CD4-positive, alpha-beta memory T cell (primary cell): ENCODE data around the gene OCRL. TPM values are rescaled to one million over a fixed set of nuclear protein-coding genes. Genes with fewer than 3 reads are reported as not detected.
A peak's percentile ranks its signal among the peaks of the same experiment; 100 is the strongest.

ENCODE experiments used
- CTCF ChIA-PET: fragments of 350-600 bp; sonication (Branson Sonifier 250); formaldehyde crosslinking; loops from one replicate; lab custom pipeline; 2021; ENCODE audit warnings: inconsistent platforms; ENCODE audit not compliant: partially characterized antibody; lab: Charles Lee
- POLR2A ChIA-PET: fragments of 350-600 bp; sonication (Branson Sonifier 250); formaldehyde crosslinking; loops from one replicate; lab custom pipeline; 2021; ENCODE audit not compliant: partially characterized antibody; lab: Charles Lee
- DNase-seq, 5 donors: peaks; one replicate each; pipeline versions ENCODE4 v3.0.0 to v3.0.0-alpha.2; 2020 to 2022; ENCODE audit warnings: mixed read lengths in 1 of 5
- H3K27ac ChIP-seq: one replicate; pipeline ENCODE4 v1.7.0; 2013; ENCODE audit warnings: low read depth, low read length
- H3K27me3 ChIP-seq: 2 replicates; pipeline ENCODE4 v1.7.0; 2013; ENCODE audit warnings: mild to moderate bottlenecking, low read length, moderate library complexity; ENCODE audit not compliant: insufficient read depth
- H3K36me3 ChIP-seq: 2 replicates; pipeline ENCODE4 v1.7.0; 2013; ENCODE audit warnings: mild to moderate bottlenecking, low read length, moderate library complexity; ENCODE audit not compliant: insufficient read depth
- H3K4me1 ChIP-seq: 2 replicates; pipeline ENCODE4 v1.7.0; 2013; ENCODE audit warnings: mild to moderate bottlenecking, low read length, moderate library complexity; ENCODE audit not compliant: insufficient read depth
- H3K4me3 ChIP-seq, 2 donors: one replicate each; pipeline ENCODE4 v1.7.0; 2013; ENCODE audit warnings: low read length in 2 of 2, mild to moderate bottlenecking in 1 of 2
- H3K9me3 ChIP-seq, 2 donors: one replicate each; pipeline ENCODE4 v1.7.0; 2013; ENCODE audit warnings: low read length in 2 of 2, control low read depth in 1 of 2; ENCODE audit not compliant: control insufficient read depth in 1 of 2
- H3K27ac Mint-ChIP-seq, 7 donors: one replicate each; pipeline ENCODE4 v1.8.0; 2020 to 2021; ENCODE audit warnings: mixed read lengths in 7 of 7, mild to moderate bottlenecking in 6 of 7, inconsistent platforms in 3 of 7, moderate library complexity in 3 of 7
- H3K27me3 Mint-ChIP-seq, 2 donors: one replicate each; pipeline ENCODE4 v1.8.0; 2020 to 2021; ENCODE audit warnings: mixed read lengths in 2 of 2
- H3K36me3 Mint-ChIP-seq, 2 donors: one replicate each; pipeline ENCODE4 v1.8.0; 2020 to 2021; ENCODE audit warnings: mixed read lengths in 2 of 2, inconsistent platforms in 1 of 2, mild to moderate bottlenecking in 1 of 2
- H3K4me1 Mint-ChIP-seq, 4 donors: one replicate each; pipeline ENCODE4 v1.8.0; 2020 to 2021; ENCODE audit warnings: mixed read lengths in 4 of 4, mild to moderate bottlenecking in 1 of 4
- H3K4me3 Mint-ChIP-seq, 8 donors: one replicate each; pipeline ENCODE4 v1.8.0; 2020 to 2021; ENCODE audit warnings: mixed read lengths in 8 of 8, mild to moderate bottlenecking in 7 of 8, moderate library complexity in 6 of 8, inconsistent platforms in 3 of 8
- H3K9me3 Mint-ChIP-seq, 8 donors: one replicate each; pipeline ENCODE4 v1.8.0; 2020 to 2021; ENCODE audit warnings: mixed read lengths in 8 of 8, mild to moderate bottlenecking in 5 of 8, inconsistent platforms in 3 of 8, moderate library complexity in 1 of 8
- intact Hi-C: fragments of 100-400 bp; cut with micrococcal nuclease; formaldehyde crosslinking; loops from one replicate; pipeline ENCODE4 v1.15.1; 2023
- polyA plus RNA-seq, 2 donors: library from polyadenylated mRNA; unstranded; fragments of 300-500 nt; fragmentation: Illumina TruSeq; gene quantifications; one replicate each; pipeline ENCODE4 v1.2.3, GENCODE V29; 2021
- total RNA-seq, 2 experiments: library from RNA; stranded (reverse); gene quantifications; one replicate each; pipeline ENCODE4 v1.2.3, GENCODE V29; 2021

Gene OCRL
- total and polyA plus RNA-seq, 4 experiments from 2014 or later: 0.99 to 2.4 (median 2.0) TPM; not detected in 1

DNA sequence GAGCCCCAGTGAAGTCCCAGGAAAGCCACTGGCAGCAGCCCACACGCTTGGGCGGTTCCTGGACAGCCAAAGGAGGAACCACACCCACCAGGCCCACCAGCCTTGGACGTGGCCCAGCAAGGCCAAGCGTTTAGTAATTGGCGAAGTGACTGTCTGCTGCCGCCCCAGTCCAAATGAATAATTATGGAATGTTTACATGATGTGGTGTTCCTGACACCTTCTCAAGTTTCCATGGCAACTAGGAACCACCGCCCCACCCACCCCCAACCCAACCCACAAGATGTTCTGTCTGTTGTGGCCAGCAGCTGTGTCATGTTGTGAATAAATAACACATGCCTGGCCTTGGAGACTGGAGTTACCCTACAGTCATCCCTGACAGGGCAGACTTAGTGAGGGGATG is 92.4 kb downstream of the OCRL start:
- H3K27ac ChIP-seq: no peak overlapping the region
- CTCF ChIA-PET: no interaction called here
- Mint-ChIP-seq H3K4me1 (peaks cover 0 to 4% (median 1%) of the 10 kb centered on the region in 4 donors), H3K27me3 (no peaks in the 10 kb centered on the region), H3K9me3 (no peaks in the 10 kb centered on the region), H3K4me3 (no peak overlapping the region), H3K27ac (no peak overlapping the region), H3K36me3 (no peaks in the 10 kb centered on the region)
- no peaks in the 10 kb centered on the region for H3K9me3 ChIP-seq
- no peaks in the 10 kb centered on the region for H3K27me3 ChIP-seq
- intact Hi-C loops: loop anchor here (10.0 kb wide), 1 partner anchor 392 kb away; no protein-coding TSS in a partner anchor
- H3K36me3 ChIP-seq: no peaks in the 10 kb centered on the region
- POLR2A ChIA-PET: no interaction called here
- no peak overlapping the region for H3K4me3 ChIP-seq
- no peak for DNase-seq
- peaks cover 3% of the 10 kb centered on the region for H3K4me1 ChIP-seq

DNA sequence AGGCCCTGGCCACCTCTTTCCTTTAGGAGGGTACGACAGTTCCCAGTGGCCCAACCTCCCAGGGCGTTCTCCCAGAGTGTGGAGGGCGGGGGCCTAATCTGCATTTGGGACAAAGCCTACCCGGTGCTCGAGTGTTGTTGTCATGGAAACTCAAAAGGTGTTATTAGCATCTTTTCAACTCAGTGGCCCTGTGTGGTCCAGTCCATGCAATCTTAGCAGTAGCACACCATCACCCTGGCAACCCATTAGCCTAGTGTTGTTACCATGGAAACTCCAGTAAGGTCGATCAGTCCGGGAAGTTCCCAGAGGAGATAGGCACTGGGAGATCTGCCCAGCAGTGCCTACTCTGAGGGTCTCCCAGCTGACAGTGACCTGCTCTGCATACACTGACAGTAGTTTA is 94.5 kb downstream of the OCRL start:
- CTCF ChIA-PET: interaction anchor here (0.7 to 5.2 kb wide), 5 partner anchors 44 to 426 kb away, joined by 4 to 20 read pairs (median 7); no protein-coding TSS in a partner anchor

DNA sequence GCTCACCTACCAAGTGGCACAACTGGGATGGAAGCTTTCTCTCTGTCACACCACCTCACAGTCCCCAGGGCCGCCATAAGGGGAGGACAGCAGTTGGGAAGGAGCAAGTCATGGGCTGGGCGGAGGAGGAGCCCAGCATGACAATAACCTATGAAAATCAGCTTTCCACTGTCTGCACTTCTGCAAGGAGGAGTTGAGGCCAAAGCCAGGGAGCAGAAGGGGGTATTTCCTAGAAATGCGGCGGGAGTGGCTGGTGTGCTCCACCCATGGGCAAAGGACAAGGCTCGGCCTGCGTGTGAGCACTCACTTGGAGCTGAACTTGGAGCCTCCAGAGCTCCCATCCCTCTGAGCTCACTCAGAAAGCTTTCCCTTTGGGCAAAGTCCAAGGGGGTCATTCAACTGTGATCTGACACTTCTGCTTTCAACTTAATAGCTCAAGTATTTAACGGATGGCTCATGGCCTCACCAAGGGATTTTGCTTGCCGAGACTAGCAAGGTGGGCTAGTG is 96.2 kb downstream of the OCRL start:
- DNase-seq: no peak
- Histone ChIP-seq H3K4me3 (no peak overlapping the region), H3K27me3 (no peaks in the 10 kb centered on the region), H3K4me1 (peaks cover 7% of the 10 kb centered on the region), H3K9me3 (no peaks in the 10 kb centered on the region), H3K27ac (no peak overlapping the region), H3K36me3 (no peaks in the 10 kb centered on the region)
- Mint-ChIP-seq H3K27me3 (no peaks in the 10 kb centered on the region), H3K4me1 (peaks cover 0 to 12% (median 2%) of the 10 kb centered on the region in 4 donors), H3K9me3 (peaks cover 0 to 3% (median 0%) of the 10 kb centered on the region in 8 donors), H3K4me3 (no peak overlapping the region), H3K36me3 (no peaks in the 10 kb centered on the region), H3K27ac (peak overlapping the region in 1 of 7 donors; percentile 57)
- intact Hi-C loops: loop anchor here (10.0 kb wide), 1 partner anchor 389 kb away; no protein-coding TSS in a partner anchor
- CTCF ChIA-PET: interaction anchor here (0.8 to 6.3 kb wide), 17 partner anchors 9 to 425 kb away, joined by 3 to 48 read pairs (median 6); no protein-coding TSS in a partner anchor
- POLR2A ChIA-PET: interaction anchor here (0.7 to 1.0 kb wide), 2 partner anchors 90 to 451 kb away, joined by 3 read pairs; no protein-coding TSS in a partner anchor

More for the DNA sequence above, 94.5 kb downstream of the OCRL start:
- POLR2A ChIA-PET: no interaction called here
- Histone ChIP-seq H3K27ac (no peak overlapping the region), H3K36me3 (no peaks in the 10 kb centered on the region), H3K4me1 (peaks cover 7% of the 10 kb centered on the region), H3K9me3 (no peaks in the 10 kb centered on the region), H3K4me3 (no peak overlapping the region), H3K27me3 (no peaks in the 10 kb centered on the region)
- H3K9me3 Mint-ChIP-seq: no peaks in the 10 kb centered on the region
- no peaks in the 10 kb centered on the region for H3K27me3 Mint-ChIP-seq
- intact Hi-C loops: loop anchor here (10.0 kb wide), 1 partner anchor 390 kb away; no protein-coding TSS in a partner anchor
- H3K4me3 Mint-ChIP-seq: no peak overlapping the region
- H3K4me1 Mint-ChIP-seq: peaks cover 0 to 12% (median 2%) of the 10 kb centered on the region in 4 donors
- no peak overlapping the region for H3K27ac Mint-ChIP-seq
- no peaks in the 10 kb centered on the region for H3K36me3 Mint-ChIP-seq
- DNase-seq: no peak

DNA sequence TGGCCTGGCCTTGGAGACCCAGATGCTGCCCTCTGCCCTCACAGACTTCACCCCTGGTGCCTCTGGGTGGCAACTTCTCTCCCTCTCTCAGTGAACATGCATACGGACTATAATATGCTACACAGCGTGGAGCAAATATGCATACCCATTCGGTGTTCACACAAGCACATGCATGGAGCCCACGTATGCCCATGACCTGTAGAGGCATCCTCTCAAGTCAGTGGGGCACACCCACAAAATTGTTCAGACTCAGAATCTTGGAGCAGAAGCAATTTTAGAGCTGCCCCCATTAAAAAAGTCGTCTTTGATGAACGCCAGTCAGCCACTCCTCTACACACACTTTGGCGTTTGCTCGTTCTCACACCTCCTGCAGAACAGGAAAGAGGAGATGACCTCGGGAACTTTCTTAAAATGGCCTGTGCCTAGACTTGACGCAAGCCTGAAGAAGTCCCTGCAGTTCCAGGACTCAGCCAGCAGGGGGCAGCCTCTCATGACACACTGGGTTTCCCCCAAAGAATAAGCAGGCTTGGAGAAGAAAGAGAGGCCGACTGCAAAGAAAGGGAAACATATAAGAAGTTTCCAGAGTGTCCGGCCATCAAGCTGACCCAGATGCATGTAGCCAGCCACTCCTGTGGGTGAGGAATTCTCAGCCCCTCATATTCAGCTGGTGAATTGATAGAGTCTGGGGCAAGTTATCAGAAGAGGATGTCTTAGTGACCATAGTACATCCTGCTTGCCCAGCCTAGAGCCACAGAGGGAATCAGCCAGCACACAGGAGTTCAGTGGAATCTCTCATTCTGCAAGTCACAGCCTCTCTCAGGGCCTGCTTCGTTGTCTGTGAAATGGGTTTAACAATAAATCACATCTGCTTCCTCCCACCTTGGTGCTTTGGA is 97.4 kb downstream of the OCRL start:
- no peak overlapping the region for H3K27ac ChIP-seq
- H3K4me1 Mint-ChIP-seq: peaks cover 0 to 12% (median 2%) of the 10 kb centered on the region in 4 donors
- peak; percentile 60 to 76 (median 65) for DNase-seq
- peak overlapping the region in 2 of 8 donors; percentile 0 to 35 for H3K4me3 Mint-ChIP-seq
- H3K27me3 Mint-ChIP-seq: no peaks in the 10 kb centered on the region
- POLR2A ChIA-PET: interaction anchor here (0.7 to 1.0 kb wide), 2 partner anchors 89 to 450 kb away, joined by 3 read pairs; no protein-coding TSS in a partner anchor
- CTCF ChIA-PET: interaction anchor here (0.6 to 6.3 kb wide), 30 partner anchors 10 to 424 kb away, joined by 3 to 48 read pairs (median 5); partner anchors contain the start of genes APLN and UTP14A
- no peaks in the 10 kb centered on the region for H3K36me3 Mint-ChIP-seq
- no peak overlapping the region for H3K4me3 ChIP-seq
- H3K27ac Mint-ChIP-seq: peak overlapping the region in 1 of 7 donors; percentile 79
- intact Hi-C loops: loop anchor here (1.0 to 10.0 kb wide), 6 partner anchors 89 to 423 kb away; no protein-coding TSS in a partner anchor
- no peaks in the 10 kb centered on the region for H3K9me3 ChIP-seq
- no peaks in the 10 kb centered on the region for H3K36me3 ChIP-seq
- H3K4me1 ChIP-seq: peaks cover 7% of the 10 kb centered on the region
- H3K9me3 Mint-ChIP-seq: peaks cover 0 to 3% (median 0%) of the 10 kb centered on the region in 8 donors
- no peaks in the 10 kb centered on the region for H3K27me3 ChIP-seq

DNA sequence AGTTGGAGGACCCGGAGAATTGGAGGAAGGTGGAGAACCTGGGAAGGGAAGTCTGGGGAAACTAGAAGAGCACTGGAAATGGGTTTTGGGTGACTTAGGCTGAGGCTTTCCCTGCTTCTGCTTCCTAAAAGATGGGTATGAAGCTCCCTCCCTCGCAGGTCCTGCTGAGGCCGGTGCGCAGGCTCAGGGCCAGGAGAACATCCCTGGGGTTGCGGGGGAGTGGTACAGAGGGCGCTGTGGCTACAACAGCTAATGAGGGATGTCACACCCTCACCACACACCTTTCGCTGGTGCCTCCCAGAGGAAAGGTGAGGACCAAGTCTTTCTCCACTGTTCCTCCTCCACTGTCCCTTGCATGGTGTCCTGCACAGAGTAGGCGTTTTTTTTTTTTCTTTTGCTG is 98.9 kb downstream of the OCRL start:
- H3K27ac Mint-ChIP-seq: peak overlapping the region in 1 of 7 donors; percentile 19
- H3K27ac ChIP-seq: no peak overlapping the region
- no peaks in the 10 kb centered on the region for H3K9me3 ChIP-seq
- H3K4me3 ChIP-seq: no peak overlapping the region
- H3K9me3 Mint-ChIP-seq: peaks cover 0 to 3% (median 0%) of the 10 kb centered on the region in 8 donors
- peaks cover 0 to 12% (median 2%) of the 10 kb centered on the region in 4 donors for H3K4me1 Mint-ChIP-seq
- no peak for DNase-seq
- POLR2A ChIA-PET: no interaction called here
- peaks cover 7% of the 10 kb centered on the region for H3K4me1 ChIP-seq
- intact Hi-C loops: loop anchor here (10.0 kb wide), 1 partner anchor 386 kb away; no protein-coding TSS in a partner anchor
- no peaks in the 10 kb centered on the region for H3K27me3 Mint-ChIP-seq
- CTCF ChIA-PET: interaction anchor here (1.2 to 6.3 kb wide), 11 partner anchors 12 to 401 kb away, joined by 3 to 48 read pairs (median 7); partner anchors contain the start of genes APLN and UTP14A
- no peak overlapping the region for H3K4me3 Mint-ChIP-seq
- H3K36me3 ChIP-seq: no peaks in the 10 kb centered on the region
- H3K27me3 ChIP-seq: no peaks in the 10 kb centered on the region
- no peaks in the 10 kb centered on the region for H3K36me3 Mint-ChIP-seq

DNA sequence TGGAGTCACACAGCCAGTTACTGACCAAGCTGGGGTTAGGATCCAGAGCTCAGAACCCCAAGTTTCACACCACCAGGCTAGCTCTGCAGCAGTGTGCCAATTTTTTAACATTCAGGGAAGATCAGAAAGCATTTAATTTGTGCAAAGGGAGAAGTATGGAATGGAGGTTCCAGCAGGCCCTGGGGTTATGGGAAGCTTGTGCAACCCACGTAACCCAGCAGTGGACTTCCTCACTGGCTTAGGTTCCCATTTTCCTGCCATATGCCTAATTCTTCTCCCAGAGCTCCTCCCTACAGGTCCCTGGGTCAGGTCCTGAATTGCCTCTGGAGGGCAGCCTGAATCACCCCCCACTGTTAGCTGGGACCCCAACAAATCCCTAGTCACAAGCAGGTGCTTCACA is 100.7 kb downstream of the OCRL start:
- Histone ChIP-seq H3K4me1 (peaks cover 7% of the 10 kb centered on the region), H3K27me3 (no peaks in the 10 kb centered on the region), H3K27ac (no peak overlapping the region), H3K9me3 (no peaks in the 10 kb centered on the region), H3K4me3 (no peak overlapping the region), H3K36me3 (no peaks in the 10 kb centered on the region)
- DNase-seq: no peak
- intact Hi-C loops: no loop called here
- POLR2A ChIA-PET: no interaction called here
- no peaks in the 10 kb centered on the region for H3K27me3 Mint-ChIP-seq
- CTCF ChIA-PET: interaction anchor here (0.7 to 6.3 kb wide), 6 partner anchors 38 to 408 kb away, joined by 3 to 48 read pairs (median 5); no protein-coding TSS in a partner anchor
- H3K27ac Mint-ChIP-seq: no peak overlapping the region
- no peak overlapping the region for H3K4me3 Mint-ChIP-seq
- H3K9me3 Mint-ChIP-seq: peaks cover 0 to 3% (median 0%) of the 10 kb centered on the region in 8 donors
- H3K36me3 Mint-ChIP-seq: no peaks in the 10 kb centered on the region
- peaks cover 0 to 12% (median 2%) of the 10 kb centered on the region in 4 donors for H3K4me1 Mint-ChIP-seq
